Duodenal mucosa (tissue), 2 donors: ENCODE data around the gene LMF1.
"Not testable (repeated sequence)": the region's sequence is repeated elsewhere in the genome, so short reads cannot be mapped to it uniquely, and the experiment has no call there.

Experiments
- H3K27ac ChIP-seq: one replicate; pipeline ENCODE4 v1.7.0; 2013; ENCODE audit warnings: low read depth, low read length
- H3K27me3 ChIP-seq, 2 donors: one replicate each; pipeline ENCODE4 v1.7.0; 2013; ENCODE audit warnings: low read length in 2 of 2, control low read depth in 1 of 2; ENCODE audit not compliant: insufficient read depth in 2 of 2, control insufficient read depth in 1 of 2
- H3K36me3 ChIP-seq, 2 donors: one replicate each; pipeline ENCODE4 v1.7.0; 2013; ENCODE audit warnings: low read length in 2 of 2, control low read depth in 1 of 2; ENCODE audit not compliant: insufficient read depth in 2 of 2, control insufficient read depth in 1 of 2
- H3K4me1 ChIP-seq, 2 donors: one replicate each; pipeline ENCODE4 v1.7.0; 2013; ENCODE audit warnings: low read length in 2 of 2, control low read depth in 1 of 2; ENCODE audit not compliant: insufficient read depth in 2 of 2, control insufficient read depth in 1 of 2
- H3K4me3 ChIP-seq, 2 donors: one replicate each; pipeline ENCODE4 v1.7.0; 2013; ENCODE audit warnings: low read length in 2 of 2, low read depth in 1 of 2
- H3K9ac ChIP-seq, 2 donors: one replicate each; pipeline ENCODE4 v1.7.0; 2013; ENCODE audit warnings: low read length in 2 of 2, low read depth in 1 of 2
- H3K9me3 ChIP-seq, 2 donors: one replicate each; pipeline ENCODE4 v1.7.0; 2013; ENCODE audit warnings: low read length in 2 of 2, control low read depth in 1 of 2; ENCODE audit not compliant: control insufficient read depth in 1 of 2

Gene LMF1

DNA sequence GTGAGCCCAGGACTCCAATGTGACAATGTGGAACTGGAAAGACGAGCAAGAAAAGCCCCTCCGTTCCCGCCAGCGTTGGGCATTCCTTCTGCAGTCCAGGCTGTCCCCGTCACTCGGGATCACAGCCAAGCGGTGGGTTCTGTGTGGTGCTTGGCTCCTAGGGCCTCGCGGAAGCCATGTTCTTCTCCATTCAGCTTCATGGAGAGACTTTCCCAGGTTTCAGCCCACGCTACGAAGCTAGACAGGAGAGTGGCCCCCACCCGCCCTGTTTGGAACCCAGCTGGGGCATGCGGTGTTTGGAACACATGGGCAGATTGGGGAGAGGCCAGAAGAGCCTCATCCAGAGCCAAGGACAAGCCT lies 5.8 kb downstream of the LMF1 start:
- peaks cover 0 to 6% of the 10 kb centered on the region in 2 donors for H3K36me3 ChIP-seq
- peaks cover 0 to 3% of the 10 kb centered on the region in 2 donors for H3K9me3 ChIP-seq
- H3K27ac ChIP-seq: no peak overlapping the region
- peaks cover 6 to 13% of the 10 kb centered on the region in 2 donors for H3K4me1 ChIP-seq
- H3K9ac ChIP-seq: no peak overlapping the region
- no peaks in the 10 kb centered on the region for H3K27me3 ChIP-seq
- no peak overlapping the region for H3K4me3 ChIP-seq

DNA sequence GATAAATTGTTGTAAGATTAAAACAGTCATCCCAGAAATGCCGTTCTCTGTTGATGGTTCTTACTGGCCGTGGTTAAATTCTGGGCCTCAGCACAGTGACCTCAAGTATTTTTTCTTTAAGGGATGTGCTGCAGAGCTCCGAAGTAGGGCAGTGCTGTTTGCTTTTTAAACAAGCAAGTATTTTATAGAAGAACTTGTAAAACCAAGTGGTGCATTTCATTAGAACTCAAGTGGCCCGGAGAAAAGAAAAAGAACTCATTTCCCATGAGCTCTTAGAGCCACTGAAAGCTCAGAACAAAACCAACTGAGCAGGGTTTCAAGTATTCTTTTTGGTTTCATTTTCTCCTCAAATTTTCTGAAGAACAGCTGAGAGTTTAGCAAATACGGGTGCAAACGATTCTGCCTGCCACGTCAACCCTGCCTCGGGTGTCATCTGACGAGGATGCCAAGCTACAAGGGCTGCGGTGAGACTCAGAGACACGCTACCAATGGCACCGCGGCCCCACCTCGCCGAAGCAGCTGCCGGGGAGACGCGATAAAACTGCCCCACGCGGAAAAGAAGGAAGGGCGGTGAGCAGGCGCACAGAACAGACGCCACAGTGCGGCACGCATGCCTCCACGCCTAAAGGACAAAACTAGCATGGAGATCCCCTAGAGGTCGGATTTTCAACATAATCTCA lies 6.3 kb downstream of the LMF1 start:
- H3K9me3 ChIP-seq: peaks cover 0 to 3% of the 10 kb centered on the region in 2 donors
- no peak overlapping the region for H3K9ac ChIP-seq

DNA sequence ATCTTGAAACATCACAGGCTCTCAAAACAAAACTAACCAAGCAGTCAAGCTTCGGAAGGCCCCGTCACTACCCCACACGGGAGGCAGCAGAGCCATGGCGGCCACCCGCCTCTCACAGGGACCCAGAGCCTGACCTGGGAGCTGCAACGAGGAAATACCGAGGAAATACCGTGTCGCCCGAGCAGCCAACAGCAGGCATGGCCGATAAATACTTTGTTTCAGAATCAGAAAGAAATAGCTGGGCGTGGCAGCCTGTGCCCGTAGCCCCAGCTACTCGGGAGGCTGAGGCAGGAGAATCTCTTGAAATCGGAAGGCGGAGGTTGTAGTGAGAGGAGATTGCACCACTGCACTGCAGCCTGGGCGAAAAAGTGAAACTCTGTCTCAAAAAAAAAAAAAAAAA lies 6.9 kb downstream of the LMF1 start:
- Histone ChIP-seq H3K27ac (no peak overlapping the region), H3K4me1 (peaks cover 0 to 4% of the 10 kb centered on the region in 2 donors), H3K27me3 (no peaks in the 10 kb centered on the region), H3K9ac (no peak overlapping the region), H3K9me3 (peaks cover 0 to 3% of the 10 kb centered on the region in 2 donors), H3K4me3 (no peak overlapping the region), H3K36me3 (peaks cover 0 to 6% of the 10 kb centered on the region in 2 donors)

More for the DNA sequence above, 6.3 kb downstream of the LMF1 start:
- no peaks in the 10 kb centered on the region for H3K27me3 ChIP-seq
- peaks cover under 1 to 8% of the 10 kb centered on the region in 2 donors for H3K4me1 ChIP-seq
- no peak overlapping the region for H3K4me3 ChIP-seq
- H3K36me3 ChIP-seq: peaks cover 0 to 6% of the 10 kb centered on the region in 2 donors
- no peak overlapping the region for H3K27ac ChIP-seq

DNA sequence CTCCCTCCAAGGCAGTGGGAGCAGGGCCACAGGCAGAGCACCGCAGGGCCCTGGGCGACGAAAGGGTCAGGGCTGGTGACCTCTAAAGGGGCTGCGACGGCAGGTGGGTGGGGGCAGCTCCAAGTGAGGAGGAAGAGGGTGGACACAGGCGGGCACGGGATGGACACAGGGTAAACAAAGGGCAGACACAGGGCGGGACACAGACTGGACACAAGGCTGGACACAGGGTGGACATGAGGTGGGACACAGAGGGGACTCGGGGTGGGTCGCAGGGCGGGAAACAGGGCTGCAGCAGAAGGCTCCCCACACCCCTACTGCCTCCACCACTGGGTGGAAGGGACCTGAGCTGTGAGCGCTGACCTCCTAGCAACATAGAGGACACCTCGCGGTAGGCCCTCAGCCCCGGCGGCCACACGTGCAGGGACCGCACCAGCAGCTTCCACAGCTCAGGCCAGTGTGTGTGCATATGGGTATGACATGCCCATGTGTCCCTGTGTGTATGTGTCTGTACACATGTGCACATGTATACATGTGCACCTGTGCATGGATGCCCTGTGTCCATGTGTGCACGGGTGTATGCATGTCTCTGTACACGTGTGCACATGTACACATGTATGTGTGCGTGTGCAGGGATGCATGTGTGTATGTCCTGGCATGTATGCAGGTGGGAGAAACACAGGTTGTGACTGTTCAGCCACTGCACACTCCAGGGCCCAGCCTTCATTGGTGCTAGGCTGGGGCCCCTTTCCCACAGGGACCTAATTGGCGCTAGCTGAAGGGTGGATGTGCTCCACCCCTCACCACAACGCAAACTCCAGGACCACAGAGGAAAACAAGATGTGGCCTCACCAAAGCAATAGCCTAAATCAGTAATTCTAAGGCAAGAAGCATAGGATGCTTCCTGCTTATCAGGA lies 7.6 kb downstream of the LMF1 start:
- H3K4me1 ChIP-seq: peaks cover 0 to 4% of the 10 kb centered on the region in 2 donors
- H3K4me3 ChIP-seq: no peak overlapping the region
- H3K9ac ChIP-seq: no peak overlapping the region
- peaks cover 0 to 6% of the 10 kb centered on the region in 2 donors for H3K36me3 ChIP-seq
- H3K27me3 ChIP-seq: no peaks in the 10 kb centered on the region
- peaks cover 0 to 3% of the 10 kb centered on the region in 2 donors for H3K9me3 ChIP-seq
- no peak overlapping the region for H3K27ac ChIP-seq

DNA sequence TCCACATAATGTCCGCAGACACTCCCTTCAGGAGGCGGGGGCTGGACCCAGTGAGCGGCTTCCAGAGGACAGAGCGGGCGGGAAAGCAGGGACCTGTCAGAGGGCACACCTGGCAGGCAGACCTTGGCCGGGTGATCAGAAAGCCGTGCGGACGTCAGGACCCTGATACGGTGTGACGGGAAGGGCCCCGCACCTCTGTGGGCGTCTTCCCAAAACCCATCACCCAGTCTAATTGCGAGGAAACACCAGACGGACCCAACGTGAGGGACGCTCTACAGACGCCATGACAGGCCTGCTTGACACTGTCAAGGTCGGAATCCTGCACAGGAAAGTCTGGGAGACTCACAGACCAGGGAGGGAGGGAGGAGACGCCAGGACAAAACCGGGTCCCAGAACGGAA lies 8.4 kb downstream of the LMF1 start:
- Histone ChIP-seq H3K9me3 (peaks cover 0 to 3% of the 10 kb centered on the region in 2 donors), H3K4me3 (no peak overlapping the region), H3K36me3 (no peaks in the 10 kb centered on the region), H3K27ac (no peak overlapping the region), H3K9ac (no peak overlapping the region), H3K4me1 (peaks cover 0 to 4% of the 10 kb centered on the region in 2 donors), H3K27me3 (no peaks in the 10 kb centered on the region)

DNA sequence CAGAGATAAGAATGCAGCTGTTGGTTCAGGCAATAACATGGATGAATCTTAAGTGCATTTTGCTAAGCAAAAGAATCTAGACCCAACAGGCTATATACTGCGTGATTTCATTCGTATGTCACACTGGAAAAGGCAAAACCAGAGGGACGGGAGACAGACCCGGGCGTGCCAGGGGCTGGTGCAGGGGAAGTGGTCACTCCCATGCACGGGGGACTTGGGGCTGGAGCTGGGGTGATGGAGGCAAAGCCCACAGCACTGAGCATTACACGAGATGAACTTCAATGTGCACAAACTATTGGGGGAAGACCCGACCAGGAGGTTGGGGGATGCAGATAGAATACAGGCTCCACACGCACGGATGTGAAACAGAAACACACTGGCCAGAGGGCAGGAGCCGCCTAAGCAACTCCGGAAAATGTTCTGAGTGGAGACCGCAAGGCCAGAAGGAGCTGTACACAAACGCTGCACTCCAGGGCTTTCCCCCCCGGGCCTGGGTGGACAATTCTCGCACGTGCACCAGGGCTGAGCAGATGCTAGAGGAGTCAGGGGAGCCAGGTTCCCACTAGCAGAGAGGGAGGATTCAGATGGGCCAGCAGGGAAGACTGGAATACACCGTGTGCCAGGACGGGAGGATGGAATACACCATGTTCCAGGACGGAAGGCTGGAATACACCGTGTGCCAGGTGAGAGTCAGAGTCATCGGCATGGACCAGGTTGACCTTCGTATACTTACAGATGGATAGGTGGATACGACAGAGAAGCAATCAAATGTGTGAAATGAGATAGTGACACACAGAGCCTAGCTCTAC lies 11.3 kb downstream of the LMF1 start:
- Histone ChIP-seq H3K36me3 (peaks cover 0 to 7% of the 10 kb centered on the region in 2 donors), H3K9me3 (no peaks in the 10 kb centered on the region), H3K4me1 (peaks cover 0 to 4% of the 10 kb centered on the region in 2 donors), H3K9ac (no peak overlapping the region), H3K27ac (no peak overlapping the region), H3K27me3 (no peaks in the 10 kb centered on the region), H3K4me3 (no peak overlapping the region)

DNA sequence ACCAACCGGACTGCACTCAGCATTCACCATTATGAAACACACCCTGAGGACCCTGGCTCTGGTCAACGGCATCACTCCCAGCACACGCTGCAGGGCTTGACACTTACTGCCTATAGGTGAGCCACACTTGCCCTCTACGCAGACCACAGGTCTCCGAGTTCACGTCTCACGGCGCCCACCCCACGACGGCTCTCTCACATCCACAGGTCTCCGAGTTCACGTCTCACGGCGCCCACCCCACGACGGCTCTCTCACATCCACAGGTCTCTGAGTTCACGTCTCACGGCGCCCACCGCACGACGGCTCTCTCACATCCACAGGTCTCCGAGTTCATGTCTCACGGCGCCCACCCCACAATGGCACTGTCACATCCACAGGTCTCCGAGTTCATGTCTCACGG lies 15.0 kb downstream of the LMF1 start:
- H3K9me3 ChIP-seq, H3K4me1 ChIP-seq, H3K9ac ChIP-seq, H3K27ac ChIP-seq, H3K27me3 ChIP-seq, H3K4me3 ChIP-seq: not testable (repeated sequence)
- H3K36me3 ChIP-seq: peaks cover 8 to 25% of the 10 kb centered on the region in 2 donors

DNA sequence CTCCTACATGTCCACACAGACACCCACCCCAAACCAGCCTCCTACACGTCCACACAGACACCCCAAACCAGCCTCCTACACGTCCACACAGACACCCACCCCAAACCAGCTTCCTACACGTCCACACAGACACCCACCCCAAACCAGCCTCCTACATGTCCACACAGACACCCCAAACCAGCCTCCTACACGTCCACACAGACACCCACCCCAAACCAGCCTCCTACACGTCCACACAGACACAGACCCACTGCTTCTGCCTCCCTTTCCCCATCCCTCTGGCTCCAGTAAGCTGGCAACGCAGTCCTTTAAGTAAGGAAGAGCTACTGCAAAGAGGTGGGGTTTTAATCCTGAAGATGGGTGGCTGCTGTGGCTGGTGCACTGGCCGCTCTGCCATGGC lies 17.0 kb downstream of the LMF1 start:
- not testable (repeated sequence) for H3K4me1 ChIP-seq, H3K27ac ChIP-seq, H3K9ac ChIP-seq, H3K4me3 ChIP-seq, H3K9me3 ChIP-seq, H3K27me3 ChIP-seq
- H3K36me3 ChIP-seq: peaks cover 8 to 25% of the 10 kb centered on the region in 2 donors

DNA sequence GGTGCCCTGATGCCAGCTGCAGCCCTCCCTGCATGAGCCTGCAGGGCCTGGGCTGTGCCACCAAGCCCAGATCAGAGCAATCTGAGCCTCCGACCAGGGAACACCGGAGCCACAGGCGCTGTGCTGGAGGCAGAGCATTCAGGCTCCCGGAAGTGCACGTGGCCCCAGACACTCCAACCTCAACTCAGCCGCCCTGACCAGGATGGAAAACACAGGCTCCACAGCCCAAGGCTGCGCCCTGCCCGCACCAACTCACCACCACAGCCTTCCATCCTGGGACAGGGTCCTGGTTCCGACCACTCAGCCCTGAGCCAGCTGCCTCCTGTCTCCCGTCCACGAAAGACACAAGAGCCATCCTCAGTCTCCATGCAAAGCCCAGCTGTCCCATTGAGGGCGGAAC lies 18.5 kb downstream of the LMF1 start:
- peaks cover 11 to 26% of the 10 kb centered on the region in 2 donors for H3K36me3 ChIP-seq
- no peak overlapping the region for H3K9ac ChIP-seq
- no peaks in the 10 kb centered on the region for H3K4me1 ChIP-seq
- H3K9me3 ChIP-seq: no peaks in the 10 kb centered on the region
- H3K27me3 ChIP-seq: no peaks in the 10 kb centered on the region
- no peak overlapping the region for H3K27ac ChIP-seq
- no peak overlapping the region for H3K4me3 ChIP-seq
